ENCODE results near the gene LRP1-AS. TPM values are rescaled to one million over a fixed set of nuclear protein-coding genes. Genes with fewer than 3 reads are reported as not detected.

The LRP1-AS gene
- total RNA-seq, 3 donors from 2014 or later, result not detected

DNA sequence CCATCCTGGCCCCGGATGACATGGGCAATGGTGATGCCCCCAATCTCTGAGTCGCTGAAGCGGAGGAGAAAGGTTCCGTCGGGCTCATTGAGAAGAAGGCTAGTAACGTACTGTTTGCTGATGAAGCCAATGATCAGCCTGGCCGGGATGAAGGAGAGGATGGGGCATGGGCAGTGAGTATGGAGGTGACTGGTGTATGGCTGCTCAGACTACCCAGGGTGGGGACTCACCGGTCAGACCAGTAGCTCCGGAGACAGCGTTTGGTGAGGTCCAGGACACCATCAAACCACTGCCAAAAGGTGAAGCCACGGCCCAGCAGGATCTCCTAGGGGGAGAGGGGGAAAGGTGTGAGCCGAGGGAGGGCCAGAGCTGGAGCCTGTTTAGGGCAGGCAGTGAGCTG lies 47.7 kb downstream of the LRP1-AS start:
- no peaks in the 10 kb centered on the region for H3K27me3 ChIP-seq
- H3K4me1 ChIP-seq, result no peaks in the 10 kb centered on the region
- no peak for DNase-seq (ENCODE audit: low spot score in 2 of 2)
- intact Hi-C loops (cut with DNase I; ENCODE audit: low total_unique reads), result loop anchor here (10.0 kb wide), 1 partner anchor 1125 kb away; the partner anchor contains the start of gene RAB5B
- no peak overlapping the region for H3K4me3 ChIP-seq
- H3K27ac ChIP-seq, result peak overlapping the region; percentile 25 to 40
- no peaks in the 10 kb centered on the region for H3K9me3 ChIP-seq
- TF ChIP-seq, protein P1, sequence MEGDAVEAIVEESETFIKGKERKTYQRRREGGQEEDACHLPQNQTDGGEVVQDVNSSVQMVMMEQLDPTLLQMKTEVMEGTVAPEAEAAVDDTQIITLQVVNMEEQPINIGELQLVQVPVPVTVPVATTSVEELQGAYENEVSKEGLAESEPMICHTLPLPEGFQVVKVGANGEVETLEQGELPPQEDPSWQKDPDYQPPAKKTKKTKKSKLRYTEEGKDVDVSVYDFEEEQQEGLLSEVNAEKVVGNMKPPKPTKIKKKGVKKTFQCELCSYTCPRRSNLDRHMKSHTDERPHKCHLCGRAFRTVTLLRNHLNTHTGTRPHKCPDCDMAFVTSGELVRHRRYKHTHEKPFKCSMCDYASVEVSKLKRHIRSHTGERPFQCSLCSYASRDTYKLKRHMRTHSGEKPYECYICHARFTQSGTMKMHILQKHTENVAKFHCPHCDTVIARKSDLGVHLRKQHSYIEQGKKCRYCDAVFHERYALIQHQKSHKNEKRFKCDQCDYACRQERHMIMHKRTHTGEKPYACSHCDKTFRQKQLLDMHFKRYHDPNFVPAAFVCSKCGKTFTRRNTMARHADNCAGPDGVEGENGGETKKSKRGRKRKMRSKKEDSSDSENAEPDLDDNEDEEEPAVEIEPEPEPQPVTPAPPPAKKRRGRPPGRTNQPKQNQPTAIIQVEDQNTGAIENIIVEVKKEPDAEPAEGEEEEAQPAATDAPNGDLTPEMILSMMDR (IDR thresholded peaks at IDR 0.05), result no peak
- no peak for TF ChIP-seq POLR2A (IDR thresholded peaks at IDR 0.05)
- TF ChIP-seq POLR2AphosphoS5 (IDR thresholded peaks at IDR 0.05), result no peak
- no peaks in the 10 kb centered on the region for H3K36me3 ChIP-seq

DNA sequence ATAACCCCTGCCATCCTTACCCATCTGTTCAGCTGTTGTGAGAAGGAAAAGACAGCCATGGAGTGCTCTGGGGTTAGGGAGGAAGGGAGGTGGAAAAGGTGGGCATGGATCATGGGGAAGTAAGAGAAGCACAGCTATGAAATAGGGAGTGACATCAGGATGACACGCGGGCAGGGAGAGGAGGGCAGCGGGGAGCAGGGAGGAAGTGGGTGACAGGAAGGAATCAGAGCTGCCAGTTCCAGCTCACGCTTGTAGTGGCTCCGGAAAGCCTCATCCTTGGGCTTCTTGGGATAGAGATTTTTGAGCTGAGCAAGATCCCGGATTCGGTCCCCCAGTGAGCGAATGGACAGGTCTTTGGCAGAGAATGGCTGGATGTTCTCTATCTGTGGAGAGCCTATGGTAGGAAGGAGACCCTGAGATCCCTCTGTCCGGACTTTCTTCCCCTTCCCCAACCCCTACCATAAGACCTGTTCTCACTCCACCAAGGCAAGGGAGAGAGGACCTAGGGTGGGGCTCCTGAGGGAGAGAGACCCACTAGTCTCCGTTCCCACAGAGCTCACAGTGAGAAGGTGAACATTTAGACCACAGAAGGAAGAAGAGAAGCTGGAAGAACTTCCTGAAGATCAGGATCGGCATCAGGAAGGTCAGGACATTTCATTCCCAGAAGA lies 48.2 kb downstream of the LRP1-AS start:
- intact Hi-C loops (cut with DNase I; ENCODE audit: low total_unique reads), result no loop called here
- H3K4me1 ChIP-seq, result peaks cover 0 to 4% of the 10 kb centered on the region in 2 donors
- no peaks in the 10 kb centered on the region for H3K27me3 ChIP-seq
- H3K9me3 ChIP-seq, result no peaks in the 10 kb centered on the region
- TF ChIP-seq, protein P1 (IDR thresholded peaks at IDR 0.05), result no peak
- TF ChIP-seq POLR2A (IDR thresholded peaks at IDR 0.05) (no peak), POLR2AphosphoS5 (IDR thresholded peaks at IDR 0.05) (no peak)
- no peaks in the 10 kb centered on the region for H3K36me3 ChIP-seq
- no peak for DNase-seq (ENCODE audit: low spot score in 2 of 2)
- peak overlapping the region; percentile 3 to 68 for H3K27ac ChIP-seq
- H3K4me3 ChIP-seq, result no peak overlapping the region

DNA sequence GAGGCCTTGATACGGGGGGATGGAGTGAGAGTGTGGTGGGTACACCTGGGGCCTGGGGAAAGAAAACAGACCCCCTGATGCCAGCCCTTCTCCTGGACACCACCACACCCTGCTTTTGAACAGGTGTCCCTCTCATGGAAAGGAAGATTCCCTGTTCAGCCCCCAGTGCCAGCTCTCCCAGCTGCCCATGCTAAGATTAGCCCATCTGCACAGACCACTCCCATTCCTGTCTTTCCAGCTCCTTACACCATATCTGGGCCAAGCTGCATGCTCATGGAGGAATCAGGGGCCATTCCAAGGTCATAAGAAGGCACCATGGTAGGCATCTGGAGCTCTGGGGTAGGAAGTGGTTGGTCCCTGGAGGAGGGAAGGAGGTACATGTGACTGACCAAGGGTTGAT lies 48.9 kb downstream of the LRP1-AS start:
- no peak overlapping the region for H3K4me3 ChIP-seq
- intact Hi-C loops (cut with DNase I; ENCODE audit: low total_unique reads), result no loop called here
- no peaks in the 10 kb centered on the region for H3K27me3 ChIP-seq
- DNase-seq (ENCODE audit: low spot score in 2 of 2), result no peak
- no peaks in the 10 kb centered on the region for H3K36me3 ChIP-seq
- peaks cover 0 to 6% of the 10 kb centered on the region in 2 donors for H3K4me1 ChIP-seq
- H3K27ac ChIP-seq, result peak overlapping the region; percentile 3 to 68
- TF ChIP-seq, protein P1 (IDR thresholded peaks at IDR 0.05), result no peak
- TF ChIP-seq POLR2A (IDR thresholded peaks at IDR 0.05), result no peak
- TF ChIP-seq POLR2AphosphoS5 (IDR thresholded peaks at IDR 0.05), result no peak
- H3K9me3 ChIP-seq, result no peaks in the 10 kb centered on the region

DNA sequence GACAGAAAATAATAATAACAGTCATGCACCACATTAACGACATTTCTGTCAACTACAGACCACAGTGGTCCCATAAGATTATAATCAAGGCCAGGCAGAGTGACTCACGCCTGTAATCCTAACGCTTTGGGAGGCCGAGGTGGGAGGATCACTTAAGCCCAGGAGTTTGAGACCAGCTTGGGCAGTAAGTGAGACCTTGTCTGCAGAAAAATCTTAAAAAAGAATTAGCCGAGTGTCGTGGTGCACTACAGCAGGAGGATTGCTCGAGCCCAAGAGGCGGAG lies 49.9 kb downstream of the LRP1-AS start:
- DNase-seq (ENCODE audit: low spot score in 2 of 2), result no peak
- Histone ChIP-seq H3K27me3 (no peaks in the 10 kb centered on the region), H3K4me3 (no peak overlapping the region), H3K4me1 (peaks cover 0 to 14% of the 10 kb centered on the region in 2 donors), H3K9me3 (no peaks in the 10 kb centered on the region), H3K27ac (peak overlapping the region in 1 of 2 donors; percentile 5), H3K36me3 (no peaks in the 10 kb centered on the region)
- intact Hi-C loops (cut with DNase I; ENCODE audit: low total_unique reads), result no loop called here
- TF ChIP-seq POLR2AphosphoS5 (IDR thresholded peaks at IDR 0.05) (no peak), POLR2A (IDR thresholded peaks at IDR 0.05) (no peak)
- TF ChIP-seq, protein P1 (IDR thresholded peaks at IDR 0.05), result no peak

- Histone ChIP-seq H3K4me3 (no peak overlapping the region), H3K4me1 (peaks cover 0 to 14% of the 10 kb centered on the region in 2 donors), H3K27me3 (no peaks in the 10 kb centered on the region), H3K9me3 (no peaks in the 10 kb centered on the region), H3K36me3 (no peaks in the 10 kb centered on the region), H3K27ac (peak overlapping the region; percentile 5 to 67)
- DNase-seq (ENCODE audit: low spot score in 2 of 2), result no peak
- TF ChIP-seq POLR2A (IDR thresholded peaks at IDR 0.05), result no peak
- TF ChIP-seq, protein P1 (IDR thresholded peaks at IDR 0.05), result no peak
- TF ChIP-seq POLR2AphosphoS5 (IDR thresholded peaks at IDR 0.05), result no peak
- intact Hi-C loops (cut with DNase I; ENCODE audit: low total_unique reads), result no loop called here
These were observed 50.5 kb downstream of the LRP1-AS start for GRCh38 chr12:57096748-57097553.
